ENCODE data around the gene TBPL1.

DNA sequence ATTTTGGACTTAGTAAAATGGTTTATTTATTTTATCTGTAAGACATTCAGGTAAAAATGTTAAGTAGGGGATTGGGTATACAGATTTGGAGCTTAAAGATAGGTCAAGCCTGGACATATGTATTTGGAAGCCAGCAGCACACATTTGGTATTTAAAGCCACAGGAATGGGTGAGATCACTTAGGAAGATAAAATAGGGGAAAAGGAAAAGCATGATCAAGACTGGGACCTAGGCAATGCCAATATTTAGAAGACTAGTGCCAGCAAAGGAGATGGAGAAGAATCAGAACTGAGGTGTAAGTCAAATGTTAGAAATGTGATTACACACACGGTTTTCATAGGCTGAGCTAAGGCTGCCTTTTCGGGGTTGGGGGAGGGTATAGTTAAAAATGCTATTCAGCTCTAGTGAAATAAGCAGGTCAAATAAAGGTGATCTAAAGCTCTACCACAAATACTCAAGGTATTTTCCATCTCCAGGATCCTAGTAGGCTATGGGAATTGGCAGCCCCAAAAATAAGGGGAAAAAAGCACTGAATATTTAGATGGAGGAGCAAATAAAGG, 78.8 kb downstream of the TBPL1 start:
- TF ChIP-seq GATA3 (IDR thresholded peaks at IDR 0.05; ENCODE audit: low read depth, low read length) (no peak), GATA2 (IDR thresholded peaks at IDR 0.05; ENCODE audit: low read depth, low read length) (no peak)

Measured in SH-SY5Y (cell line).